ENCODE measurements around the gene TMEM214.
A peak's percentile ranks its signal among the peaks of the same experiment; 100 is the strongest.

TMEM214 gene

DNA sequence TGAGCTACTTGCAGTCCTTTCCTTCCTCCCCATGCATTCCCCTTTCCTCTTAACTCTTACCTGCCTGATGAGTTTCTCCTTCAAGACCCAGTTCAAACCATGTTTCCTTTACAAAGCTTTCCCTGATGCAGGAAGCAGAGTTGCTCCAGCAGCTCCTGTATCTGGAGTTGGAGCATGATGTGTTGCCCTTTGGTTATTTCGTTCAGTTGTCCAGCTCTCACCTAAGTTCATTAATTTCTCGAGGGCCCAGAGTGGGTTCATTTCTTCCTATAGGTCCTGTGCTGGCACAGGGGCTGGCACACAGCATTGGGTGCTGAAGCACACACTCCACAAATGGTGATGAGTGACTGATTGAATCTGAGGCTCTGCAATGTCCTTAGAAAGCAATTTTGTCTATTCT, 23.0 kb upstream of the TMEM214 start:
- DNase-seq (ENCODE audit: low spot score), result no peak

DNA sequence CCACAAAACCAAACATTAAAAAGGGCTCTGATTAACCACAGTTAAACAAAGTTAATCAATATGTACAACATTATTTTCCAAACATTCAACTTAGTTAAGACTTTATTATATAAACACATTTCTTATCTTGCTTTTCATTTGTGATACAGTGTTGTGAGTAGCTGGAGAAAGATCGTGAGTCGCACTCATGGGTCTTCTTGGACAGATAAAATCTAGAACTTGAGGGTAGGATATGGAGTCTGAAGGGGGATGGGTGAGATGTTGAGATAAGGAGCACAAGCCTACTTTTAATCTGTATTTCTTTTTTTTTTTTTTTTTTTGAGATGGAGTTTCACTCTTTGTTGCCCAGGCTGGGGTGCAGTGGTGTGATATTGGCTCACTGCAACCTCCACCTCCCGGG, 22.6 kb upstream of the TMEM214 start:
- DNase-seq (ENCODE audit: low spot score), result no peak

DNA sequence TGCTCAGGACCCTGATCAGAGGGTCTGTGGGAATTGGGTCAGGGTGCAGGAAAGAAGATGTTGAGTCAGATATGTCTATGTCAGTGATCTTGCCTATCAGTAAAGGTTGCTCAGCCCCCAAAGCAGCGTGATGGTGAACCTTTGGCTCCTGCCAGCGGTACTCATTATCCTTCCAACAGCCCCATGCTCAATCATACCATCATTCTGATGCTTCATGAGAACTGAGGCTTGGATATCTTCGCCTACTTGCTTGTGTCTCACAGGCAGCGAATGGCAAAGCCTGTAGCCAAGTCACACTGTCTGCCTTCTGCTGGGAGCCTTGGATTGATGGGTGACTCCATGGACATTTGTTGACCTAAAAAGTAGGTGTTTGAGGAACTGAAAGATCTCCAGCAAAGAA, 19.0 kb upstream of the TMEM214 start:
- no peak for DNase-seq (ENCODE audit: low spot score)

DNA sequence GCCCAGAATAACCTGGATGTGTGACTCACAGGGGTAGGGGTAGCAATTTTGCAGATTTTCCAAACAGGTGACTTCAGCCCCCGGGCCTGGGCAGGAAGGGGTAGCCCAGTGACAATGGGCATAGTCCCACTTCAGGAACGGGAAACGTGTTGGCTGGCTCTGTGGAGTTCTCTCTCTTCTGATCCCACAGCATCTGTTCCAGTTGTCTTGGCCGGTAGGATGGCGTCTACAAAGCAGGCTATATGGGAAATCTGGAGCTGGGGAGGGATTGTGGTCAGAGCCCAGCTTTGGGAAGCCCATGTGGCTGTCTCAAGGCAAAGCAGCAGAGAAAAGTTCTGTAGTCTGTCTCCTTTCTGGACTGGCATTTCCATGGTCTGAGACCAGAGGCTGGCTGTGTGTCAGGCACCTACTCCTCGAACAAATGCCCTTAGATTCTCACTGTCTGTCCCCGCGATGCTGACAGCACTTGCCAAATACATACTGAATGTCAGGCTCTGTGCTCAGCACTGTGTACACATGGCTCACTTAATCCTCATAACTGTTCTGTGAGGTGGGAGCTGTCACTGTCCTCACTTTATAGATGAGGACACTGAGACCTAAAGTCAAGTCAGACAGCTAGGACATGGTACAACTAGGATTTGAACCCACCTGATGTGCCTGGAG, 17.9 kb upstream of the TMEM214 start:
- no peak for DNase-seq (ENCODE audit: low spot score)

GRCh38 chr2:27016801-27017325, 15.9 kb upstream of the TMEM214 start:
- peak; percentile 74 for DNase-seq (ENCODE audit: low spot score)

DNA sequence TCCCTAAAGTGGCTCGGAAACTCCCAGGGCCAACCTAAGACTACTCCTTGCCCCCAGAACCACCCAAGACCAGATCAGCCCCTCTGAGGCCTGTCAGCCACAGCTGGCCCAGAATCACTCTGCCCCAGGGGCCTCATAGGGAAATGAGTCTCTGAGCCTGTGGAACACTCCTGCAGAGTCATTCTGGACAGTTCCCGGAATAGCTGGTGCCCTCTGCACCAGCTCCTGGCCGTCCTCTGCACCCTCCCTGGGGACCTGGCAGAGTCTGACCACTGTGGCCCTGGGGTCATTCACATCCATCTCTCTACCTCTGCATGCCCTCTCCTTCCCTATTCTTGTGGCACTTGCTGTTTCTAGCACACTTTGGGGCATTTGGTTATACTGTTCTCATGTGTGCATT, 14.6 kb upstream of the TMEM214 start:
- no peak for DNase-seq (ENCODE audit: low spot score)

DNA sequence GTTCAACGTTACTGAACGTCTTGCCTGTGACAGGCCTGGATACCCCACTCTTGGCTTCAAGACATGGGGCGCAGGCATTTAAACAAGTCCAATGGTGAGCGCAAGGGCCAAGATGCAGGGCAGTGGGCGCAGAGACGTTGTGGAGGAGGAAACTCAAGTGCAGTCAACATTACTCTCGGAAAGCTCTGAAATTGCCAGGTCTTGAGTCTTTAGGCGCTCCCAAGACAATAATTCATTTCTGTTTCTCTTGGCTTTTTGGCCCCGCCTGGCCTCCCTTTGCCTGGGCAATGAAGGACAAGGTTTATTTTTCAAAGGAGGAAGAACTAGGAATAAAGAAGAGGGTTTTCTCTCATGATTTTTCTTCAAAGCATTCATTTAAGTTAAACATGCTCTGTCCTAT, 13.3 kb upstream of the TMEM214 start:
- DNase-seq (ENCODE audit: low spot score), result no peak

DNA sequence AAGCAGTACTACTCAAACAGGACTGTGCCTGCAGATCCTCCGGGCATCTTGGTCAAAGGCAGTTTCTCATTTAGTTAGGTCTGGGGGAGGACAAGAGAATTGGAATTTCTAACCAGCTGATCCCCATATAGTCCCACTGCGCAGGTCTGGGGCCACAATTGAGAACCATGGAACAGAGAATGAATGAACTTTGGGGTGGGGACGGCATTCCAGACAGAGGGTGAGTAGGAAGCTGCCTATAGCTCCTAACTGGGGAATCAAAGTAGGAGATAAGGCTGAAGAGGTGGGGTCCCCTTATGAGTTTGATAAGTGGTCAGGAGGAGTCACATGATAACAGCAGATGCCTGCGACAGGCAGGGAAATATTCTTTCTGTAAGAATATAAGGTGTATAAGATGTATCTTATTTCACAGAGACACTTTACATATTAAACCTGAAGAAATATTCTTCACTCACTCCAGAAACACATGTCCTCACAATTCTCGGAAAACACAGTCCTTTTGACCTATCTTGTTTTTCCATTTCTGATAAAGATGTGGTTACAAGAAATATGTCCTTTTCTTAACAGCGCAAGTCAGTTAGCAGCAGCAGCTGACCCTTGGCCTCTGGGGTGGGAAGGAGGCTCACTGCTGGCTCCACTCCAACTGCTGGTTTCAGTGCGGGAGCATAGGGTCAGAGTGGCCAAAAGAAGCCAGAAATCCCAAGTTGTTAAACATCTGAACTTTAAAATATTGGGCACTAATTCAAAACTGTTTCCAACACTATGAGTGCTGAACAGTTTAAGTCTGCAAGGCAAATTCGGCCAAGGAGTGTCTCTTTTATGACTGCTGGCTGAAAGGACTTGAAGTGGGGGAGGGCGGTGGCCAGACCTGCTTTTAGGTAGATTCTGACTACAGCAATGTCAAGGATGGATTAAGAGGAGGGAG, 12.6 kb upstream of the TMEM214 start:
- DNase-seq (ENCODE audit: low spot score), result no peak

DNA sequence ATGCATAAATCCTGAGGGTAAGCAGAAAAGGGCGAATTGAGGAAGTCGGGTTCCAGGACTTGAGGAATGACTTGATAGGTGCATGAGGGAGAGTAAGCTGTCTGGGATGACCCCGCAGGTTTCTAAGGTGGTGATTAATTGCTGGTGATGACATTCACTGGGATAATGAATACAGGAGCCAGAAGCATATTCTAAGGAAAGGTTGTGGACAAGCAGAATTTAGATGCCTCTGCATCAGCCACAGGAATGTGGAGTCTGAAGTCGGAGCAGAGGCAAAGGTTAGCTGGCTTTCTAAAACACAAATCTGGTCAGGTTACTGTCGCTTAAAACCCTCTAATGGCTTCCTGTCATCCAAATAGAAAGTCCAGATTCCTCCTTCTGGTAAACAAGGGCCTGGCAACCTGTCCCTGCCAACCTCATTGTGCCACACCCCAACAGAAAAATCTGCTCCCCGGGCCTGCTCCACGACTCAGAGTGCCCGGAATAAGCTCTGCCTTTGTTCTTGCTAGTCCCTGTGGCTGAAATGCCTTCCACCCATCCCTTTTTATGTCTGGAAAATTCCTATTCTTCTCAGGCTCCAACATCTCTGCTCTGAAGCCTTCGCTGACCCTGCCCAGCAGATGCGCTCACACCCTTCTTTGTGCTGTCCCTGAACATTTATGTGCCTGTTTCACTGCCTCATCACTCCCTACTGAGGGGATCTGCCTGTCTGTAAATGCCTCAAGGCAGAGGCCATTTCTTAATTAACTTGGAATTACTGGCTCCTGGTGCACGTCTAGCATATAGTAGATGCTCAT, 11.3 kb upstream of the TMEM214 start:
- DNase-seq (ENCODE audit: low spot score), result no peak

- no peak for DNase-seq (ENCODE audit: low spot score)
Observed at GRCh38 chr2:27023740-27024139, 9.0 kb upstream of the TMEM214 start.

- DNase-seq (ENCODE audit: low spot score), result no peak
Observed at GRCh38 chr2:27024188-27024587, 8.6 kb upstream of the TMEM214 start.

DNA sequence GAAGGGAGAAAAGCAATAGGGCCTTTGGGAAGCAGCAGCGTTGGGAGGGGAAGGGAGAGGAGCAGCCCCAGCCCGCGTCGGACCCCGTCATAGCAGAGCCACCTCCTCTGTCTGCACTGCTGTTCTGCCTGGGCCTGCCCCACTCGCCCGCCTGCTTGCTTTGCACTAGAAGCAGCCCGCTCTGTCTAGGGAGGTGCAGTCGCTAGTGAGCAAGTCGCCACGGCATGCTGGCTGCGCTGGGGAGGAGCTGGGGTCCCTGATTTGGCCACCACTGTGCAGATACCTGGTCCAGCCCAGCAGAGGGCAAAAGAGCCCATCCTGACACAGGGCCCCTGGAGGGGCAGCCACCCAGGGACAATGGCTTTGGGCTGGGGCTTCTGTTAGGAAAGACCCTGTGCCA, 8.0 kb upstream of the TMEM214 start:
- no peak for DNase-seq (ENCODE audit: low spot score)

DNA sequence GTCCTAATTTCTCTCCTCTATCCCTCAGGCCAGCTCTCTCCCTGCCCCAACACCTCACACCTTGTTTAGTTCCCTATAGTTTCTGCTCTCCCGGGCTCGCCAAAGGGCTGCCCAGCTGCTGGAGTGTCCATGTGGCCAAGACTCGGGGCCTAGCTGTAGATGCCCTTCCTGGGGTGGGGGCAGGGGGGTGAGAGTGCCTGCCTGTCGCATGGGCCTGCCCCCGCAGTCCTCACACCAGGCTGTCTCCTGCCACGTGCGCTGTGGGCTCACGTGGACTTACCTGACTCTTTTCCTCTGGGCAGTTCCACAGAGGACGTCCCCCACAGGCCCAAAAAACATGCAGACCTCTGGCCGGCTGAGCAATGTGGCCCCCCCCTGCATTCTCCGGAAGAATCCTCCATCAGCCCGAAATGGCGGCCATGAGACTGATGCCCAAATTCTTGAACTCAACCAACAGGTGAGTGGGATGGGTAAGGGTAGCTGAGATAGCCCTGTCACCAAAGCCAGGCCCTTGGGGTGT, 7.4 kb upstream of the TMEM214 start:
- DNase-seq (ENCODE audit: low spot score), result no peak

- no peak for DNase-seq (ENCODE audit: low spot score)
Observed at GRCh38 chr2:27025861-27026851, 6.6 kb upstream of the TMEM214 start.

GRCh38 chr2:27027211-27027651, 5.5 kb upstream of the TMEM214 start:
- DNase-seq (ENCODE audit: low spot score), result no peak

GRCh38 chr2:27029051-27029450, 3.7 kb upstream of the TMEM214 start:
- DNase-seq (ENCODE audit: low spot score), result no peak

GRCh38 chr2:27033253-27033852, 588 bp downstream of the TMEM214 start:
- DNase-seq (ENCODE audit: low spot score), result no peak

- DNase-seq (ENCODE audit: low spot score), result no peak
Observed at GRCh38 chr2:27038012-27038411, 5.2 kb downstream of the TMEM214 start.

- no peak for DNase-seq (ENCODE audit: low spot score)
Observed at GRCh38 chr2:27038631-27039339, 6.0 kb downstream of the TMEM214 start.

DNA sequence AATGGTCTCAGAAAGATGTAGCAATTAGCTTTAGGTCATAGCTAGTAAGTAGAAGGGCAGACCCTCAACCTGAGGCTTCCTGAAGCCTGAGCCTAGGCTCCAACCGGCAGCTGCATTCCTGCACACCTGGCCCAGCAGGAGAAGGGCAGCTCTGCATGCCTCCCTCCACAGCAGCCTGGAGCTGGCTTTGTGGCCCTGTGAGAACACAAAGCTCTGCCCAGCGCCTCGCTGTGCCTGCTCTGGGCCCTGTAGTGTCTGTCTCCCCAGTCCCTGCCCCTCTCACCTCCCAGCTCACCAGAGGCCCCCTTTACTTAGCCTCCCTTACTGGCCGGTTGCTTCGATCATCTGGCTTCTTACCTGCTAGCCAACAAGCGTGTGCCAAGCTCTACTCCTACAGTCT, 6.7 kb downstream of the TMEM214 start:
- no peak for DNase-seq (ENCODE audit: low spot score)

Measured in NAMALWA (cell line).